AG10803 (cell line): ENCODE measurements around the gene SRGN.

Source experiments
- DNase-seq: peaks from one replicate; pipeline ENCODE4 v3.0.0; 2010; ENCODE audit warnings: low read depth
- H3K4me3 ChIP-seq: 2 replicates; pipeline ENCODE4 v1.5.1; 2011; ENCODE audit warnings: mild to moderate bottlenecking, low read length, control low read depth
- TF ChIP-seq, protein P1 (sequence below): conservative IDR thresholded peaks from 2 replicates; pipeline ENCODE4 v1.5.1; 2011; ENCODE audit warnings: mild to moderate bottlenecking, low read length, control low read depth, inconsistent platforms

Gene SRGN

DNA sequence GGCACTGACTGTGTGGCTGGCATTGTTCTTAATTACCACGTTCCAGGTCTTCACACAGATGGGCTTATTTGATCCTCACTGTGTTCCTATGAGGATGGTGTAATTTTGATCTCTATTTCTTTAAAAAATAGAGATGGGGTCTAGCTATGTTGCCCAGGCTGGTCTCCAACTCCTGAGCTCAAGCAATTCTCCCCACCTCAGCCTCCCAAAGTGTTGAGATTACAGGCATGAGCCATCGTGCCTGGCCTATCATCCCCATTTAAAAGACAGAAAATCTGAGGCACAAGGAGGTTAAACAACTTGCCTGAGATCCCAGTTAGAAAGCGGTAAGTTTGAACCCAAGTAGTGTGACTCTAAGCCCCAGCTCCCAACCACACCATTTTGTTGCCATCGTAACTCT lies 17.0 kb upstream of the SRGN start:
- DNase-seq: no peak
- H3K4me3 ChIP-seq: no peak overlapping the region
- TF ChIP-seq, protein P1, sequence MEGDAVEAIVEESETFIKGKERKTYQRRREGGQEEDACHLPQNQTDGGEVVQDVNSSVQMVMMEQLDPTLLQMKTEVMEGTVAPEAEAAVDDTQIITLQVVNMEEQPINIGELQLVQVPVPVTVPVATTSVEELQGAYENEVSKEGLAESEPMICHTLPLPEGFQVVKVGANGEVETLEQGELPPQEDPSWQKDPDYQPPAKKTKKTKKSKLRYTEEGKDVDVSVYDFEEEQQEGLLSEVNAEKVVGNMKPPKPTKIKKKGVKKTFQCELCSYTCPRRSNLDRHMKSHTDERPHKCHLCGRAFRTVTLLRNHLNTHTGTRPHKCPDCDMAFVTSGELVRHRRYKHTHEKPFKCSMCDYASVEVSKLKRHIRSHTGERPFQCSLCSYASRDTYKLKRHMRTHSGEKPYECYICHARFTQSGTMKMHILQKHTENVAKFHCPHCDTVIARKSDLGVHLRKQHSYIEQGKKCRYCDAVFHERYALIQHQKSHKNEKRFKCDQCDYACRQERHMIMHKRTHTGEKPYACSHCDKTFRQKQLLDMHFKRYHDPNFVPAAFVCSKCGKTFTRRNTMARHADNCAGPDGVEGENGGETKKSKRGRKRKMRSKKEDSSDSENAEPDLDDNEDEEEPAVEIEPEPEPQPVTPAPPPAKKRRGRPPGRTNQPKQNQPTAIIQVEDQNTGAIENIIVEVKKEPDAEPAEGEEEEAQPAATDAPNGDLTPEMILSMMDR: no peak

DNA sequence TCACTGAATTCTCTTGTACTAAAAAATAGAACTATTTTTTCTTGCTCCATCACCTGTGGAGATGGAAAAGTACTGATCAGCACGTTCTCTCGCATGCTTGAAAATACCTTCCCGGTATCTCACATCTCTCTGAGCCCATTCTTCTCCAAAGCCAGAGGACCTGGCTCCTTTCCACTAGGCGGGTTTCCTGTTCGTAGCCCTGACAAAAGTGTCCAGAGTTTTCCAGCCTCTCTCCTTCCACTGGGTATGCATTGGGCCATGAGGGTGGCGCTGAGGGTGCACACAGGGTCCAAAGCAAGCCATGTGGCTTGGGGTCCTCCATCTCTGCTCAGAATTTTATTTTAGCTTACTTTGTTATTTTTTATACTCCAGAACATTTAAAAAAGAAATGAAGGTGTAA lies 16.3 kb upstream of the SRGN start:
- no peak overlapping the region for H3K4me3 ChIP-seq
- DNase-seq: no peak
- TF ChIP-seq, protein P1: no peak

DNA sequence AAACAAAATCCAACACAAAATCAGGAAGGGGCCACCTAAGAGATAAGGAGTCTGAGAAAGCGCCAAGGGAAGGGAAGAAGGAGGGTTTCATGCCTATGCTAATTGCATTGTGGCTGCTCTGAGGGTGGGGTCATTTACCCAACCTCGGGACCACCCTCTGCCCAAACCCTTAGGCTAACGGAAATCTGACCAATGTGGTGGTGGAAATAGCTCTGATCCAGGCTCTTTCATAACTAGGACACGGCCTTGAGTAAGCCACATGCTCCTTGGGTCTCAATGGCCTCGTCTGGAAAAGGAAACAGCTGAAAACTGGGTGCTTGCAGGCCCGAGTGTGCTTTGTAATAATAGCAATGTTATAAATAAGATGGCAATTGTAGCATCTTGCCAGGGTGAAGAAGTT lies 14.9 kb upstream of the SRGN start:
- no peak overlapping the region for H3K4me3 ChIP-seq
- no peak for DNase-seq
- TF ChIP-seq, protein P1: no peak

DNA sequence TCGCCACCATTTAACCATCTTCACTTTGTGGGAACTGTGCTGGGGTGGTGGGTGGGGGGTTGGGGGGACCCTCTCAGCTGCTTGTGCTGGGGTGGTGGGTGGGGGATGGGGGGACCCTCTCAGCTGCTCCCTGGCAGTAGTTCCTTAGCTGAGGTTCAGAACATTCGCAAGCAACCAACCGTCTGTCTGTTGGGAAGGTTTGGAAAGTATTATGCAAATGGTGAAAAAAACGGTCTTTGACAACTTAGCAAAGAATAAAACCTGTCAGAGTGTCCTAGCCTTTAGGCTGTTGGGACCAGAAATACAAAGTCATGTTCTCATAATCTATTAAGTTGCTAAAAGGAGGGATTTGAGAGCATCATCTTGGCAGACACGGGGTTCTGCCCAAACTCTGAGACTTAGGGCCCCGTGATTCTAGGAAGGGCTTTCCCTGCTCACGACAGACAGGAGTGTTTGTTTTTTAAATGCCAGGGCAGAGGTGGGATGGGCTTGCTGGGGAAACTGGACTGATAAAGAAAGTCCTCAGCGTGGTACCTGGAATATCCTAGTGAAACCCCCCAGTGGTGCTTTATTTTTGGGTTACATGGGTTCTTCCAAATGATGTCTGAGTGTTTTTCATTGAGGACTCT lies 14.1 kb upstream of the SRGN start:
- H3K4me3 ChIP-seq: no peak overlapping the region
- TF ChIP-seq, protein P1: no peak
- DNase-seq: no peak

DNA sequence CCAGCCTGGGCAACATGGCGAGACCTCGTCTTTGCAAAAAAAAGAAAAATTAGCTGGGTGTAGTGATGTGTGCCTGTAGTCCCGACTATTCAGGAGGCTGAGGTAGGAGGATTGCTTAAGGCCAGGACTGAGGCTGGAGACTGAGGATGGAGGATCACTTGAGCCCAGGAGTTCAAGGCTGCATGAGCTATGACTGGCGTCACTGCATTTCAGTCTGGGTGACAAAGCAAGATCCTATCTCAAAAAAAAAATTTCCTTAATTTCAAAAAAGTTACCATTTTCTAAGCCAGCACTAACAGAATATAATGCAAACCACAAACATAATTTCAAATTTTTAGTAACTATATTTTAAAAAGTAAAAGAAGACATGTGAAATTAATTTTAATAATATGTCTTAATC lies 13.4 kb upstream of the SRGN start:
- TF ChIP-seq, protein P1: no peak
- no peak for DNase-seq

DNA sequence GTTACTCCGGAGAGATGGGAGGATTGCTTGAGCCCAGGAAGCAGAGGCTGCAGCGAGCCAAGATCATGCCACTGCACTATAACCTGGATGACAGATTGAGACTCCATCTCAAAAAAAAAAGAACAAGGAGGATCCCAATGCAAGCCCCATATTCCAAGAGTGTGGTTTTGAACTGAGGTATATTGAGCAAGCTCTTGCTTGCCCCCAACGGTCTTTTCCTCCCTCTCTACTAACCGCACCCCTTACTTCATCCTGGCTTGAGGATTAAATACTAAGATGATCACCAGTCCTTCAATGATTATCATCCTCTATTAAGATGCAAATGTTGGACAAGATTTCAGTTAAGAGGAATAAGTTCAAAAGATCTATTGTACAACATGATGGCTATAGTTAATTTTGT lies 12.5 kb upstream of the SRGN start:
- no peak overlapping the region for H3K4me3 ChIP-seq
- DNase-seq: no peak
- TF ChIP-seq, protein P1: no peak

More for the DNA sequence above, 13.4 kb upstream of the SRGN start:
- H3K4me3 ChIP-seq: no peak overlapping the region

DNA sequence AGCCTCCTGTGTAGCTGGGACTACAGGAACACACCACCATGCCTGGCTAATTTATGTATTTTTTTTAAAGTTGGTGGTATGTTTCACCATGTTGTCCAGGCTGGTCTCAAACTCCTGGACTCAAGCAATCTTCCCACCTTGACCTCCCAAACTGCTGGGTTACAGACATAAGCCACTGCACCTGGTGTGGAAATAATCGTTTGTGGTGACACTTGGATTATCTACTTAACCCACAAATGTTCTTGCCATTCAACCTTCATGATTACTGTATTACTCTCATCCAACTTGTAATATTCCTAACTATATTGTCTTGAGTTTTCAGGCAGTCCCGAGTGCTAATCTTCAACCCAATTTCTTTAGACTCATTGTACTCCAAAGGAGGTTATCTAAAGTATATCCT lies 9.6 kb upstream of the SRGN start:
- no peak for DNase-seq
- no peak overlapping the region for H3K4me3 ChIP-seq
- TF ChIP-seq, protein P1: no peak
